ENCODE data around the gene NAP1L1. TPM values are rescaled to one million over a fixed set of nuclear protein-coding genes. Genes with fewer than 3 reads are reported as not detected.

The NAP1L1 gene
- total and polyA plus RNA-seq, 8 donors: 413 to 1,106 (median 934) TPM

DNA sequence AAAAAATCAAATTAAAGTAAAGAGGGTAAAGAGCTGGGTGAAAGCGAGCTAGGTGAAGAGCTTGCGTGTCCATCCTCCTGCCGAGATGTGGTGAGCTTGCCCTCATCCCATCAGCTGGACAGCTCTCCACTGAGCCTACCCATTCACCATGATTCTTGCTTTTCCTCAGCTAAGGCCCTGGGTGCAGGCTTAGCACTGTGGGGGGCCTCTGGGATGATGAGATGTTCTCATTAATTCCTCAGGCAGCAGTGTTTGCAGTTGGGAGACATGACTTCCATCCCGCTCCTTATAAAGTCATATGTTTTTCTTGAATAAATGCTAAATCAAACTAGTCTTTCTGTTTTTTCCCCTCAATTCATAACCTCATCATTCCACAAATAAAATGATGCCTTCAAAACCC is 70.9 kb downstream of the NAP1L1 start:
- intact Hi-C loops (cut with DNase I): no loop called here
- peaks cover 0 to 13% of the 10 kb centered on the region in 2 donors for H3K4me1 ChIP-seq
- no peak for DNase-seq
- H3K36me3 ChIP-seq: no peaks in the 10 kb centered on the region
- H3K4me3 ChIP-seq: no peak overlapping the region
- no peaks in the 10 kb centered on the region for H3K9me3 ChIP-seq
- no peak overlapping the region for H3K27ac ChIP-seq
- TF ChIP-seq, protein P1, sequence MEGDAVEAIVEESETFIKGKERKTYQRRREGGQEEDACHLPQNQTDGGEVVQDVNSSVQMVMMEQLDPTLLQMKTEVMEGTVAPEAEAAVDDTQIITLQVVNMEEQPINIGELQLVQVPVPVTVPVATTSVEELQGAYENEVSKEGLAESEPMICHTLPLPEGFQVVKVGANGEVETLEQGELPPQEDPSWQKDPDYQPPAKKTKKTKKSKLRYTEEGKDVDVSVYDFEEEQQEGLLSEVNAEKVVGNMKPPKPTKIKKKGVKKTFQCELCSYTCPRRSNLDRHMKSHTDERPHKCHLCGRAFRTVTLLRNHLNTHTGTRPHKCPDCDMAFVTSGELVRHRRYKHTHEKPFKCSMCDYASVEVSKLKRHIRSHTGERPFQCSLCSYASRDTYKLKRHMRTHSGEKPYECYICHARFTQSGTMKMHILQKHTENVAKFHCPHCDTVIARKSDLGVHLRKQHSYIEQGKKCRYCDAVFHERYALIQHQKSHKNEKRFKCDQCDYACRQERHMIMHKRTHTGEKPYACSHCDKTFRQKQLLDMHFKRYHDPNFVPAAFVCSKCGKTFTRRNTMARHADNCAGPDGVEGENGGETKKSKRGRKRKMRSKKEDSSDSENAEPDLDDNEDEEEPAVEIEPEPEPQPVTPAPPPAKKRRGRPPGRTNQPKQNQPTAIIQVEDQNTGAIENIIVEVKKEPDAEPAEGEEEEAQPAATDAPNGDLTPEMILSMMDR (IDR thresholded peaks at IDR 0.05): no peak
- H3K27me3 ChIP-seq: no peaks in the 10 kb centered on the region
- no peak for ATAC-seq

DNA sequence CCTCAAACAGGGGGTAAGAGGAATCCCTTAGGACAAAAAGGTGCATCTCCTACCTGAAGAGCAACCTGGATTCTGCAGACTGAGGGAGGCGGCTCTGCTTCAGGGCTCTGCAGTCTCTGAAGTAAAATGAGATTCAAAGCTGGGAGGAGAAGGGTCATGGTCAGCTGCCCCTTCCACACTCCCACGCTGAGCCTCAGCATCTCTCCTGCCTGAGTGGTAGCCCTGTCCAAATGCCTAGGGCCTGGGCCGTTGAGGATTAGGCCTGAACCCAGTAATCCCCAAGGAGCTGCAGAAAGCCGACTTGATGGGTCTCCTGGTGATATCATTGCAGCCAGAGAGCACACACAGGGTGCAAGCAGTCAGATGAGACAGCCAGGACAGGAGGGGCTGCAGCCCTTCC is 71.8 kb downstream of the NAP1L1 start:
- Histone ChIP-seq H3K4me1 (peaks cover 0 to 8% of the 10 kb centered on the region in 2 donors), H3K9me3 (no peaks in the 10 kb centered on the region), H3K4me3 (no peak overlapping the region), H3K36me3 (no peaks in the 10 kb centered on the region), H3K27ac (no peak overlapping the region), H3K27me3 (no peaks in the 10 kb centered on the region)
- DNase-seq (no peak), ATAC-seq (no peak)
- TF ChIP-seq, protein P1 (IDR thresholded peaks at IDR 0.05): no peak
- intact Hi-C loops (cut with DNase I): no loop called here

DNA sequence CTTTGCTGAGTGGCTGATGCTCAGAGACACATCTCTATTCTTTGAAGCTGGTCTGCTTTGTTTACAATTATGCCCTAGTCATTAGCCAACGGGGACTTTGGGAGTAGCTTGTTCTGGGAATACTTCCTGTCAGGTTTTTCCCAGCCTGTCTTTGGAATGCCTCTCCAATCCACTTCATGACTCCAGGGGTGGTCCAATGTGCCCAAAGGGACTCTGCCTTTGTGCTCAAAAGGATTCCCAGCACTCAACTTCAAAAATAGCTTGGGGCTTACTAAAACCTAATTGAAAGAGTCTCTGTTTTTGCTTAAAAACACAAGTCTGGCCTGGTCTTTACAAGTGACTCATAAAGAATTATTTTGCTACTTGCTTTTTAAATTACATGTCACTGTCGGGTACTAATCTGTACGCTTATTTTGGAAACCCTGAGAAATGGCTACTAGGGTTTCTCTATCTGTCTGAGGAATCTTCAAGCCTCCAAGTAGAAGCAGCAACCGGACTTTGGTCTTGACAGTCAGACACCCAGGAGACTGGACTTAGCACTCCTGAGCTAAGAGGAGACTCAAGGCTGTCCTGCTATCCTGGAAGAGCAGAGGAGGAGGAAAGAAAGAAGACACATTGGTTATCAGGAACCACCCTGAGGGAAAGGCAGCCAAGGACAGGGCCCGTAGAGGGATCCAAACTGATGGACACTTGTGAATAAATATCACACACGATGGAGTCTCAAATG is 73.6 kb downstream of the NAP1L1 start:
- DNase-seq: no peak
- Histone ChIP-seq H3K9me3 (no peaks in the 10 kb centered on the region), H3K4me1 (peaks cover 0 to 8% of the 10 kb centered on the region in 2 donors), H3K36me3 (no peaks in the 10 kb centered on the region), H3K27me3 (no peaks in the 10 kb centered on the region), H3K27ac (no peak overlapping the region), H3K4me3 (no peak overlapping the region)
- no peak for ATAC-seq
- TF ChIP-seq, protein P1 (IDR thresholded peaks at IDR 0.05): no peak
- intact Hi-C loops (cut with DNase I): no loop called here

DNA sequence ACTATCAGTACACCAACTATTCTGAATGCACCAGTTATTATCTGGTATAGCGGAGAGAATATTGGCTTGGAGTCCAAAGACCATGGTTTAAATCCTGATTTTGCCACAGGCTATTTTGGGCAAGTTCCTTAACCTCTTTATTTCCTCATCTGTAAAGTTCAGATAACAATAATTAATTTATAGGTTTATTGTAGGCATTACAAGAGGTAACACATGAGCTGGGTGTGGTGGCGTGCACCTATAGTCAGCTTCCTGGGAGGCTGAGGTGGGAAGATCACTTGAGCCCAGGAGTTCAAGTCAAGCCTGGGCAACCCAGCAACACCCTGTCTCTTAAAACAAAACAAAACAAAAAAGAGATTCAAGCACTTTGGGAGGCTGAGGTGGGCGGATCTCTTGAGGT is 76.1 kb downstream of the NAP1L1 start:
- TF ChIP-seq, protein P1 (IDR thresholded peaks at IDR 0.05): no peak
- Histone ChIP-seq H3K4me1 (peaks cover 0 to 8% of the 10 kb centered on the region in 2 donors), H3K27ac (no peak overlapping the region), H3K9me3 (no peaks in the 10 kb centered on the region), H3K27me3 (no peaks in the 10 kb centered on the region), H3K36me3 (no peaks in the 10 kb centered on the region), H3K4me3 (no peak overlapping the region)
- DNase-seq (no peak), ATAC-seq (no peak)
- intact Hi-C loops (cut with DNase I): no loop called here

DNA sequence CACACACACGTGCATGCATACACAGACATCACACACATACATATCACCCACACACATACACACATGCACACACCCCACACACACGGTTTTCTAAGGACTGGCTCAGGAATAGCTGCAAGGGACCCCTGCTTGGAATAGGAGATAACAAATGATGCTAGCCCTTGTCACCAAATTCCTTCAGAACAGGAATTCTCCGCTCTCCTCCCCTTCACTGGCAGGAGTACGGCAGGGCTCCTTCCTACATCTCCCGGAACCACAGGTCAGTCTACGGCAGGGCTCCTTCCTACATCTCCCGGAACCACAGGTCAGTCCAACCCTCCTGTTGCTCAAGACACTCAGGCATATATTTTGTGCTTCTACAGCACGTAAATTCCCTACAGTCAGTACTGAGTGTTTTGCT is 76.8 kb downstream of the NAP1L1 start:
- Histone ChIP-seq H3K9me3 (no peaks in the 10 kb centered on the region), H3K36me3 (no peaks in the 10 kb centered on the region), H3K4me3 (no peak overlapping the region), H3K27ac (no peak overlapping the region), H3K27me3 (no peaks in the 10 kb centered on the region), H3K4me1 (peaks cover 0 to 8% of the 10 kb centered on the region in 2 donors)
- ATAC-seq (no peak), DNase-seq (no peak)
- intact Hi-C loops (cut with DNase I): no loop called here
- TF ChIP-seq, protein P1 (IDR thresholded peaks at IDR 0.05): no peak

Measured in left lung (tissue), 10 donors.